Osteocyte (in vitro differentiated cells): ENCODE results near the gene PLD5. TPM values are rescaled to one million over a fixed set of nuclear protein-coding genes. Genes with fewer than 3 reads are reported as not detected.

ENCODE experiments used
- DNase-seq: peaks from one replicate; pipeline ENCODE4 v3.0.0; 2021; ENCODE audit warnings: mixed read lengths; ENCODE audit not compliant: unreplicated experiment; ENCODE audit errors: extremely low spot score
- H3K27ac Mint-ChIP-seq: one replicate; pipeline ENCODE4 v1.8.0; 2021; ENCODE audit warnings: mild to moderate bottlenecking, mixed read lengths; ENCODE audit not compliant: unreplicated experiment
- H3K27me3 Mint-ChIP-seq: one replicate; pipeline ENCODE4 v1.8.0; 2021; ENCODE audit warnings: mixed read lengths; ENCODE audit not compliant: unreplicated experiment
- H3K36me3 Mint-ChIP-seq: one replicate; pipeline ENCODE4 v1.8.0; 2021; ENCODE audit warnings: mixed read lengths; ENCODE audit not compliant: unreplicated experiment
- H3K4me1 Mint-ChIP-seq: one replicate; pipeline ENCODE4 v1.8.0; 2021; ENCODE audit warnings: mixed read lengths; ENCODE audit not compliant: unreplicated experiment
- H3K4me3 Mint-ChIP-seq: one replicate; pipeline ENCODE4 v1.8.0; 2021; ENCODE audit warnings: mild to moderate bottlenecking, moderate library complexity, mixed read lengths; ENCODE audit not compliant: unreplicated experiment
- H3K9me3 Mint-ChIP-seq: one replicate; pipeline ENCODE4 v1.8.0; 2021; ENCODE audit warnings: mixed read lengths; ENCODE audit not compliant: unreplicated experiment
- total RNA-seq: library from RNA; stranded (reverse); gene quantifications from 2 replicates; pipeline ENCODE4 v1.2.1, GENCODE V29; 2021
- TF ChIP-seq, protein P1 (sequence below): fragments of 200-600 bp; sonication (generic); IDR thresholded peaks from 2 replicates; pipeline ENCODE4 v1.5.0; 2021; ENCODE audit warnings: antibody characterized with exemption, mild to moderate bottlenecking, moderate library complexity

The PLD5 gene
- total RNA-seq, 1 donor from 2014 or later = not detected

- Mint-ChIP-seq H3K9me3 (no peaks in the 10 kb centered on the region), H3K4me3 (no peak overlapping the region), H3K27ac (no peak overlapping the region), H3K27me3 (no peaks in the 10 kb centered on the region), H3K36me3 (no peaks in the 10 kb centered on the region), H3K4me1 (no peaks in the 10 kb centered on the region)
- no peak for DNase-seq
- TF ChIP-seq, protein P1, sequence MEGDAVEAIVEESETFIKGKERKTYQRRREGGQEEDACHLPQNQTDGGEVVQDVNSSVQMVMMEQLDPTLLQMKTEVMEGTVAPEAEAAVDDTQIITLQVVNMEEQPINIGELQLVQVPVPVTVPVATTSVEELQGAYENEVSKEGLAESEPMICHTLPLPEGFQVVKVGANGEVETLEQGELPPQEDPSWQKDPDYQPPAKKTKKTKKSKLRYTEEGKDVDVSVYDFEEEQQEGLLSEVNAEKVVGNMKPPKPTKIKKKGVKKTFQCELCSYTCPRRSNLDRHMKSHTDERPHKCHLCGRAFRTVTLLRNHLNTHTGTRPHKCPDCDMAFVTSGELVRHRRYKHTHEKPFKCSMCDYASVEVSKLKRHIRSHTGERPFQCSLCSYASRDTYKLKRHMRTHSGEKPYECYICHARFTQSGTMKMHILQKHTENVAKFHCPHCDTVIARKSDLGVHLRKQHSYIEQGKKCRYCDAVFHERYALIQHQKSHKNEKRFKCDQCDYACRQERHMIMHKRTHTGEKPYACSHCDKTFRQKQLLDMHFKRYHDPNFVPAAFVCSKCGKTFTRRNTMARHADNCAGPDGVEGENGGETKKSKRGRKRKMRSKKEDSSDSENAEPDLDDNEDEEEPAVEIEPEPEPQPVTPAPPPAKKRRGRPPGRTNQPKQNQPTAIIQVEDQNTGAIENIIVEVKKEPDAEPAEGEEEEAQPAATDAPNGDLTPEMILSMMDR = no peak
Measured at GRCh38 chr1:242139986-242140385, 384.5 kb downstream of the PLD5 start.

DNA sequence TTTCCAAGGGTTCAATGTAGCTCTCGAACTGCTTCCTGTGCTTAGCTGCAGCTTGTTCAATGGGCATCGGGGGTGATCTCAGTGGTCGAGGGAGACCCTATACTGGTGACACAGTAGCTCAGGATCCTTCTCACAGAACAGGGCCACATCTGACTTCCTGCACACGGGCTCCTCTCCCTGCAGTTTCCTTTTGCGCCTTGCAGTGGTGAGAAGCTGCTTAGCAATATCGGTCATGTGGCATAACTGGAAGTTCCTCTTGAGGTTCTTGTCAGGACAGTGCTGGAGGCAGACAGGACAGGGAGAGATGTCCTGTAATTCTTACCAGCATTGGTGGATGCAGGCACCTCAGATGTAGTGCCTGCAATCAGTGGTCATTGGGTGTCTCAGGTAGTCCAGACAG is 385.1 kb downstream of the PLD5 start:
- Mint-ChIP-seq H3K27me3 (no peaks in the 10 kb centered on the region), H3K4me1 (no peaks in the 10 kb centered on the region)

DNA sequence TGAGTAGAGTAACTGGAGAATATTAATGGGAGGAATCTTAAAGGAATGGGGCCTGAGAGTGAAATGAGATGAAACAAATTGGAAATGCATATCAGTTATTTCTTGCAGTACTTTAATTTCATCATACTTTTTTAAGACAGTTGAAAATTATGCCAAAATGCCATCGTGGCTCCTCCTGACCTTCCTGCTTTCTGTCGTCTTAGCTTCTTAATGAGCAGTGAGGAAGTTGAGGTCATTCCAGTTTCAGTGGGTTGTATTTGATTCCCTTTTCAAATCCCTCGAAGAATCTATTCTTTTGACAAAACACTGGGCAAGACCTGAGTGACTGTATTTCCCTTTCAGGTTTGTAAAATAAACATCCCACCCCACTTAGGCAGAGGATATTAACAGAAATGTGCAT is 390.7 kb downstream of the PLD5 start:
- Mint-ChIP-seq H3K4me1 (no peaks in the 10 kb centered on the region), H3K27me3 (no peaks in the 10 kb centered on the region), H3K4me3 (no peak overlapping the region), H3K36me3 (no peaks in the 10 kb centered on the region), H3K9me3 (peaks cover 12% of the 10 kb centered on the region), H3K27ac (no peak overlapping the region)
- DNase-seq = no peak
- TF ChIP-seq, protein P1 = no peak

More for the DNA sequence above, 385.1 kb downstream of the PLD5 start:
- H3K9me3 Mint-ChIP-seq = no peaks in the 10 kb centered on the region
- H3K4me3 Mint-ChIP-seq = no peak overlapping the region
- no peak overlapping the region for H3K27ac Mint-ChIP-seq
- no peak for DNase-seq
- H3K36me3 Mint-ChIP-seq = no peaks in the 10 kb centered on the region
- TF ChIP-seq, protein P1 = no peak

- H3K27me3 Mint-ChIP-seq = no peaks in the 10 kb centered on the region
- no peak overlapping the region for H3K27ac Mint-ChIP-seq
- H3K36me3 Mint-ChIP-seq = no peaks in the 10 kb centered on the region
- no peak overlapping the region for H3K4me3 Mint-ChIP-seq
- TF ChIP-seq, protein P1 = no peak
- H3K9me3 Mint-ChIP-seq = peaks cover 12% of the 10 kb centered on the region
- no peak for DNase-seq
- H3K4me1 Mint-ChIP-seq = no peaks in the 10 kb centered on the region
Measured at GRCh38 chr1:242133351-242133750, 391.1 kb downstream of the PLD5 start.

DNA sequence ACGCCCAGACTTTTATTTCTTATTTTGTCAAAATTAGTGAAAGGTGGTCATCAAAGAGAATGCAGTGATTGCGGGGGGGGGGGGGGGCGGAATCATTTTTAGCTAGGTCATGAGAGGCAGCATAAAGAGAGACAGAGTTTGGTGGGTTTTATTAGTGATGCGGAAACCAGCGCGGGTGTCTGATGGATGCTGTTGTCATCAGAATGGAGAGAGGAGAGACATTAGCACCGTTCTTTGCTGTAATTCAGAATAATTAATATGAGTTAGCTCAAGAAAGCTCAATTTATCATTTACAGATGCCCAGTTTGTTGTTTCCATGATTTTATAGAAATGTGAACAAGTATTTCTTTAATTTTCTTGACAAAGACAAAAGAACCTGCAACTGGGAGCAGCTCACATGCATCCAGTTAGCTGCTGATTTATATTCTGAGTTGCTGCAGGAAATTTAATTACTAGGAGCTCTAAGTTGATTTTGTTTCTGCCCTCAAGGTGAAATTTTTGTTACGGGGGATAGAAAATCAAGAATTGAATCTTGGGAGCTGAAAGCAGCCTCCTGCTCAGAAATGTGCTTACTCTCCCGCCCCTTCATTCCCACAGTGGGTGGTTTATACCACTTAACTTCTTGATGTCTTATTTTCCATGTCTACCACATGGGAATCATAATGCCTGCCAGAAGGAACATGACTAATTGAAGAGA is 392.2 kb downstream of the PLD5 start:
- DNase-seq = no peak
- Mint-ChIP-seq H3K4me1 (no peaks in the 10 kb centered on the region), H3K27ac (no peak overlapping the region), H3K9me3 (peaks cover 12% of the 10 kb centered on the region), H3K4me3 (no peak overlapping the region), H3K27me3 (no peaks in the 10 kb centered on the region), H3K36me3 (no peaks in the 10 kb centered on the region)
- TF ChIP-seq, protein P1 = no peak
